22Rv1 (cell line): ENCODE results near the gene COL23A1.

Source experiments
- H3K27ac ChIP-seq: fragments of 450-650 bp; 2 replicates; pipeline ENCODE4 v1.5.1; 2017
- CTCF ChIP-seq: fragments of 450-650 bp; IDR thresholded peaks from 2 replicates; pipeline ENCODE4 v1.5.1; 2017; ENCODE audit warnings: mild to moderate bottlenecking
- ZFX ChIP-seq: fragments of 450-650 bp; IDR thresholded peaks from 2 replicates; pipeline ENCODE4 v1.6.1; 2017; ENCODE audit warnings: antibody characterized with exemption, borderline replicate concordance

The COL23A1 gene

GRCh38 chr5:178284996-178285395 lies 305.2 kb downstream of the COL23A1 start:
- TF ChIP-seq CTCF (no peak), ZFX (no peak)
- no peak overlapping the region for H3K27ac ChIP-seq

GRCh38 chr5:178284093-178284675 lies 306.0 kb downstream of the COL23A1 start:
- TF ChIP-seq CTCF (peak; percentile 77), ZFX (no peak)
- no peak overlapping the region for H3K27ac ChIP-seq

- TF ChIP-seq CTCF (no peak), ZFX (no peak)
- H3K27ac ChIP-seq, result no peak overlapping the region
Measured at GRCh38 chr5:178283520-178283919, 306.7 kb downstream of the COL23A1 start.

- H3K27ac ChIP-seq, result no peak overlapping the region
- TF ChIP-seq CTCF, result no peak
- no peak for TF ChIP-seq ZFX
Measured at GRCh38 chr5:178282391-178282790, 307.8 kb downstream of the COL23A1 start.

GRCh38 chr5:178281331-178281730 lies 308.9 kb downstream of the COL23A1 start:
- TF ChIP-seq ZFX (no peak), CTCF (no peak)
- no peak overlapping the region for H3K27ac ChIP-seq

GRCh38 chr5:178280631-178281030 lies 309.6 kb downstream of the COL23A1 start:
- TF ChIP-seq ZFX (no peak), CTCF (no peak)
- no peak overlapping the region for H3K27ac ChIP-seq

- TF ChIP-seq ZFX (no peak), CTCF (peak; percentile 94)
- H3K27ac ChIP-seq, result no peak overlapping the region
Measured at GRCh38 chr5:178279723-178280438, 310.3 kb downstream of the COL23A1 start.
